Neural cell (in vitro differentiated cells): Measurements from ENCODE around the gene TMEM135.

Source experiments
- EZH2 ChIP-seq: fragments of 200-600, 300-800 bp; shearing (Covaris generic), sonication (generic); IDR thresholded peaks from 2 replicates; pipeline ENCODE4 v1.6.1; 2014; ENCODE audit warnings: antibody characterized with exemption, low read length, borderline replicate concordance, mild to moderate bottlenecking; ENCODE audit not compliant: insufficient read depth, poor library complexity, severe bottlenecking
- TF ChIP-seq, protein P1 (sequence below): fragments of 450-650 bp; IDR thresholded peaks from 2 replicates; pipeline ENCODE4 v1.5.1; 2014; ENCODE audit warnings: antibody characterized with exemption, mild to moderate bottlenecking, moderate library complexity; ENCODE audit not compliant: poor library complexity, severe bottlenecking

DNA sequence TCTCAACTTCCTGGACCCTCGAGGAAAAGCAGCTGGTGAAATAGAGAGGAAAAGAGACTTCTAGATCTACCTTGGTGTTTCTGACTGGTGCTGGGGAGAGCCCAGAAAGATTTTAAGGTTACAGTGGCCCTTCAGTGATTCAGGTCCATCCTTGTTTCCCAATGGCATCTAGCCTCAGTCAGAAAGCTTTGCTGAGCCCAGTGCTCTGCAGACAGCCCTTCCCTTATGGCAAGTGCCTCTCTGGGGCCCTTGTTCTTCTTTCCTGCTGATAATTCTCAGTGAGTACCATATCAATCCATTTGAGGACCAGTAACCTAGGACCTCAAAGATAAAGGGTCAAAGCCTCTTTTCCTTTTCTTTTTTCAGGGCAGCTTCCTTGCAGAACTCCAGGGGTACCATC is 25.1 kb upstream of the TMEM135 start:
- TF ChIP-seq, protein P1, sequence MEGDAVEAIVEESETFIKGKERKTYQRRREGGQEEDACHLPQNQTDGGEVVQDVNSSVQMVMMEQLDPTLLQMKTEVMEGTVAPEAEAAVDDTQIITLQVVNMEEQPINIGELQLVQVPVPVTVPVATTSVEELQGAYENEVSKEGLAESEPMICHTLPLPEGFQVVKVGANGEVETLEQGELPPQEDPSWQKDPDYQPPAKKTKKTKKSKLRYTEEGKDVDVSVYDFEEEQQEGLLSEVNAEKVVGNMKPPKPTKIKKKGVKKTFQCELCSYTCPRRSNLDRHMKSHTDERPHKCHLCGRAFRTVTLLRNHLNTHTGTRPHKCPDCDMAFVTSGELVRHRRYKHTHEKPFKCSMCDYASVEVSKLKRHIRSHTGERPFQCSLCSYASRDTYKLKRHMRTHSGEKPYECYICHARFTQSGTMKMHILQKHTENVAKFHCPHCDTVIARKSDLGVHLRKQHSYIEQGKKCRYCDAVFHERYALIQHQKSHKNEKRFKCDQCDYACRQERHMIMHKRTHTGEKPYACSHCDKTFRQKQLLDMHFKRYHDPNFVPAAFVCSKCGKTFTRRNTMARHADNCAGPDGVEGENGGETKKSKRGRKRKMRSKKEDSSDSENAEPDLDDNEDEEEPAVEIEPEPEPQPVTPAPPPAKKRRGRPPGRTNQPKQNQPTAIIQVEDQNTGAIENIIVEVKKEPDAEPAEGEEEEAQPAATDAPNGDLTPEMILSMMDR, result no peak
- no peak for TF ChIP-seq EZH2
